WTC11 (cell line): Measurements from ENCODE around the gene GALNT16.

Experiments
- CTCF ChIP-seq: fragments of 200-600 bp; IDR thresholded peaks from 2 replicates; pipeline ENCODE4 v1.8.0; 2022; ENCODE audit warnings: antibody characterized with exemption
- E2F1 ChIP-seq: sonication (generic); formaldehyde crosslinking; IDR thresholded peaks from 2 replicates; pipeline ENCODE4 v1.8.0; 2022; ENCODE audit warnings: mild to moderate bottlenecking, missing genetic modification reagents
- FOXP1 ChIP-seq: sonication (generic); formaldehyde crosslinking; IDR thresholded peaks from 2 replicates; pipeline ENCODE4 v1.8.0; 2022; ENCODE audit warnings: missing genetic modification reagents, mild to moderate bottlenecking, moderate library complexity, borderline replicate concordance
- JAZF1 ChIP-seq: fragments of 250-450 bp; sonication (Bioruptor Pico); IDR thresholded peaks from 2 replicates; pipeline ENCODE4 v1.9.0; 2021; ENCODE audit warnings: moderate library complexity, mild to moderate bottlenecking, inconsistent platforms
- MYBL2 ChIP-seq: sonication (generic); formaldehyde crosslinking; IDR thresholded peaks from 2 replicates; pipeline ENCODE4 v1.8.1; 2023; ENCODE audit warnings: mild to moderate bottlenecking, moderate library complexity, missing genetic modification reagents
- TCF7 ChIP-seq: sonication (generic); formaldehyde crosslinking; IDR thresholded peaks from 2 replicates; pipeline ENCODE4 v1.8.0; 2022; ENCODE audit warnings: mild to moderate bottlenecking, low read depth, missing genetic modification reagents, moderate library complexity

- TF ChIP-seq TCF7 (no peak), CTCF (no peak), MYBL2 (CRISPR knock-in tag) (no peak), E2F1 (CRISPR knock-in tag) (no peak), FOXP1 (CRISPR knock-in tag) (no peak), JAZF1 (no peak)
Measured at GRCh38 chr14:69358966-69359365, 99.0 kb downstream of the GALNT16 start.
